Measurements from ENCODE around the gene ILDR1.

DNA sequence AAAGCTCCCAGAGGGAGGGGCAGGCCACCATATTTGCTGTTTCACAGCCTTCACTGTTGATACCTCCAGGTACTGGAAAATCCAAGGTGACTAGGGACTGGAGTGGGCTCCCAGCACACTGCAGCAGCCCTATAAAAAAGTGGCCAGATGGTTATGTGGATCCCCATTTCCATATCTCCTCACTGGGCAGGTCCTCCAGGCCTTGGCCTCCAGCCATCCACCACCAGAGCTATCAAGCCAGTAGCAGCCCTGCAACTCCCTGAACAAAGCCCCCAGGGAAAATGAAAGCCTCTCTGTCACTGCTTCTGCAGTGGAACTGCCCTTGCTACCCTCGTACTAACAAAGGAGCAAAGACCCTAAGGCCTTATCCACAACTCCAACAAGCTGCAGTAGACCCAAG lies 58.4 kb downstream of the ILDR1 start:
- TF ChIP-seq EZH2 (IDR thresholded peaks at IDR 0.05) (no peak), CTCF (IDR thresholded peaks at IDR 0.05) (no peak), EZH2phosphoT487 (IDR thresholded peaks at IDR 0.05) (no peak)
